22Rv1 (cell line): Measurements from ENCODE around the gene HTRA3.

Experiments
- CTCF ChIP-seq: fragments of 450-650 bp; IDR thresholded peaks from 2 replicates; pipeline ENCODE4 v1.5.1; 2017; ENCODE audit warnings: mild to moderate bottlenecking
- ZFX ChIP-seq: fragments of 450-650 bp; IDR thresholded peaks from 2 replicates; pipeline ENCODE4 v1.6.1; 2017; ENCODE audit warnings: antibody characterized with exemption, borderline replicate concordance

GRCh38 chr4:8311101-8312068 is 41.8 kb downstream of the HTRA3 start:
- no peak for TF ChIP-seq CTCF
- no peak for TF ChIP-seq ZFX
